Stimulated activated CD8-positive, alpha-beta memory T cell treated with anti-CD3 and anti-CD28 coated beads, Interleukin-2, amount 100 ng/mL, for 48 hours (primary cell): ENCODE results near the gene CFAP74.
"Not testable (repeated sequence)": the region's sequence is repeated elsewhere in the genome, so short reads cannot be mapped to it uniquely, and the experiment has no call there.

Experiments
- DNase-seq, 2 donors: peaks; one replicate each; pipeline ENCODE4 v3.0.0-alpha.2; 2020; ENCODE audit warnings: low read depth in 2 of 2

The CFAP74 gene

DNA sequence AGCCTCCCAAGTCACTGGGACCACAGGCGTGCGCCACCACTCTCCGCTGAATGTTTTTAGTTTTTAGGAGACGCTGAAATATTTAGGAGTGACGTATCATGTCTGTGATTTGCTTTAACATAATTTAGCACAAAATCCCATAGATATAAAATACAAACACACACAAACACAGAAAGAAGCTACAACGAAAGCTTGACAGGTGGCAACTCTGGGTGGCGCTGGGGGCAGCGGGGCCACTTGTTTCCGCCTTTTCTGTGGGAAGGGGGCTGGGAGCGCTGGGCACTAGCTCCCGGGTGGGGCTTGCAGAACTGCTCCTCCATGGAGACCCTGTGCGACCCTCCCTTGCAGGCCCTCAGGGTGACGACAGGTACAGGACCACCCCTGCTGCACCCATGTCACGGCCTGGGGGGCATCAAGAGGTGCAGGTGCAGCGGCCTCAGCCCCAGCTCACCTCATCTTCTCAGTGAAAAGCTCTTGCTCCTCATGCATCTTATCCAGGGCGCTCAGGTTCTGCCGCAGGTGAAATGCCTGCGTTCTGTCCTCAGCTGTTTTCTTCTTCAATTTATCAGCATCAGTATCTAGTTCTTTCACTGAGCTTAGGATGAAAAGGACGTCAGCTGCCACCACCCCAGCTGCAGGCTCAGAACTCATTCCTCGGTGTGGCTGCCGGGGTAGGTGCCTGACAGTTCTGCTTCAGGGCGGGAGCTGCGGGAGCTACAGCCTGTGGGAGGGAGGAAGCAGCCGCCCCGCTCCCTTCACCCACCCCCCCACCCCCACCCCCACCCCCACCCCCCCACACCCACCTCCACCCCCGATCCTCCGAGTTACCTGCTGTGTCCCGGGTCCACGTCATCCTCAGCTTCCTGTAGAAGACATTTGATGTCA lies 15.3 kb downstream of the CFAP74 start:
- DNase-seq = no peak

GRCh38 chr1:1987142-1987510 lies 16.5 kb downstream of the CFAP74 start:
- DNase-seq = no peak

- no peak for DNase-seq
These were observed 17.0 kb downstream of the CFAP74 start for GRCh38 chr1:1986451-1987141.

- no peak for DNase-seq
These were observed 18.1 kb downstream of the CFAP74 start for GRCh38 chr1:1985375-1986050.

- no peak for DNase-seq
These were observed 19.0 kb downstream of the CFAP74 start for GRCh38 chr1:1984560-1985070.

- no peak for DNase-seq
These were observed 21.0 kb downstream of the CFAP74 start for GRCh38 chr1:1982379-1983232.

- not testable (repeated sequence) for DNase-seq
These were observed 21.8 kb downstream of the CFAP74 start for GRCh38 chr1:1981631-1982327.

- DNase-seq = no peak
These were observed 22.5 kb downstream of the CFAP74 start for GRCh38 chr1:1981142-1981500.

- no peak for DNase-seq
These were observed 23.0 kb downstream of the CFAP74 start for GRCh38 chr1:1980467-1981141.

GRCh38 chr1:1979482-1980165 lies 24.0 kb downstream of the CFAP74 start:
- no peak for DNase-seq

DNA sequence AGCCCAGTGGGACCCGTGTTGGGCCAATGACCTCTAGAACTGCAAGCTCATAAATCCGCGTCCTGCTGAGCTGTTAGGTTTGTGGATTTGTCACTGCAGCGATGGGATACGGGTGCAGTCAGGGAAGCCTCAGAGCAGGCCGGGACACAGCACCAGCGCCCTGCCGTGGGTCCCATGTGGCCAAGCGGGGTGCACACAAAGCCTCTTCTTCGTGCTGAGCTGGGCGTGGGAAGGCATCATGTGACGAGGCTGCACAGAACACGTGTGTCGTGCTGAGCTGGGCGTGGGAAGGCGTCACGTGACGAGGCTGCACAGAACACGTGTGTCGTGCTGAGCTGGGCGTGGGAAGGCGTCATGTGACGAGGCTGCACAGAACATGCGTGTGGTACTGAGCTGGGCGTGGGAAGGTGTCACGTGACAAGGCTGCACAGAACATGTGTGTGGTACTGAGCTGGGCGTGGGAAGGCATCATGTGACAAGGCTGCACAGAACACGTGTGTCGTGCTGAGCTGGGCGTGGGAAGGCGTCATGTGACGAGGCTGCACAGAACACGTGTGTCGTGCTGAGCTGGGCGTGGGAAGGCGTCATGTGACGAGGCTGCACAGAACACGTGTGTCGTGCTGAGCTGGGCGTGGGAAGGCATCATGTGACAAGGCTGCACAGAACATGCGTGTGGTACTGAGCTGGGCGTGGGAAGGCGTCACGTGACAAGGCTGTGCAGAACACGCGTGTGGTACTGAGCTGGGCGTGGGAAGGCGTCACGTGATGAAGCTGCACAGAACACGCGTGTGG lies 24.7 kb downstream of the CFAP74 start:
- DNase-seq = not testable (repeated sequence)

DNA sequence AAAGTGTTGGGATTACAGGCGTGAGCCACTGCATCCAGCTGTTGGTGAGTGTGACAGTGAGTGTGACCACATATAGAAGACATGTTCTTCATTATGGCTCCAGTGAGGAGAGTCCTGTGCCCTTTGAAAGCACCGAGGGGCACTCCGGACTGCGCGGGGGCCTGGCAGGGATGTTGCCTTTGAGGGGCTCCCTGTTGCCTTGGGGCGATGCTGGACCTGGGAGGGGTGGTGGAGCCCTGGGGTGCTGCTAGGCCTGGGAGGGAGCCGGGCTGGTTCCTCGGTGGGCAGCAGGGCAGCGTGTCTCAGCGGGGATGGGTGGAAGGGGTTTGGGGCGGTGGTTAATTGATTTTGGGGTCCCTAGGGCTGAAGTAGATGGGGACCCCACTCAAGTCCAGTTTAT lies 25.5 kb downstream of the CFAP74 start:
- DNase-seq = no peak

GRCh38 chr1:1976031-1976430 lies 27.6 kb downstream of the CFAP74 start:
- no peak for DNase-seq

DNA sequence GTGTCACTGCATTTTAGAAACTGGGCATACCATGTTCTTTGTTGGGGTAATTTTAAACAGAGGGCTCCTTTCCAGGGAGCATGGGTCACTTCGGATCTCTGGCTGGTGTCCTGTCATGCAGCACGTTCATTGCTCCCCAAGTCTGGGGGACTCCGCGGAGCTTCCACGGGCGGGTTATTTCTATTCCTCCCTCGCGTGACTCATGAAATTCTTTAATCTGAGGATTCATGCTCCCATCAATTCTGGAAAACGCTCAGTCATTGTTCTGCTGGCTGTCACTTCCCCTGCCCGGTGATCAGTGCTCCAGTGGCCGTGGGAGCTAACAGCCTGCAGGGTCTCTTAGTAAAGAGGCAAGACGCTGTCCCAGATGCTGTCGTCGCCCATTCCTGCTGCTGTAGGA lies 28.1 kb downstream of the CFAP74 start:
- DNase-seq = no peak

- no peak for DNase-seq
These were observed 28.8 kb downstream of the CFAP74 start for GRCh38 chr1:1974834-1975233.

DNA sequence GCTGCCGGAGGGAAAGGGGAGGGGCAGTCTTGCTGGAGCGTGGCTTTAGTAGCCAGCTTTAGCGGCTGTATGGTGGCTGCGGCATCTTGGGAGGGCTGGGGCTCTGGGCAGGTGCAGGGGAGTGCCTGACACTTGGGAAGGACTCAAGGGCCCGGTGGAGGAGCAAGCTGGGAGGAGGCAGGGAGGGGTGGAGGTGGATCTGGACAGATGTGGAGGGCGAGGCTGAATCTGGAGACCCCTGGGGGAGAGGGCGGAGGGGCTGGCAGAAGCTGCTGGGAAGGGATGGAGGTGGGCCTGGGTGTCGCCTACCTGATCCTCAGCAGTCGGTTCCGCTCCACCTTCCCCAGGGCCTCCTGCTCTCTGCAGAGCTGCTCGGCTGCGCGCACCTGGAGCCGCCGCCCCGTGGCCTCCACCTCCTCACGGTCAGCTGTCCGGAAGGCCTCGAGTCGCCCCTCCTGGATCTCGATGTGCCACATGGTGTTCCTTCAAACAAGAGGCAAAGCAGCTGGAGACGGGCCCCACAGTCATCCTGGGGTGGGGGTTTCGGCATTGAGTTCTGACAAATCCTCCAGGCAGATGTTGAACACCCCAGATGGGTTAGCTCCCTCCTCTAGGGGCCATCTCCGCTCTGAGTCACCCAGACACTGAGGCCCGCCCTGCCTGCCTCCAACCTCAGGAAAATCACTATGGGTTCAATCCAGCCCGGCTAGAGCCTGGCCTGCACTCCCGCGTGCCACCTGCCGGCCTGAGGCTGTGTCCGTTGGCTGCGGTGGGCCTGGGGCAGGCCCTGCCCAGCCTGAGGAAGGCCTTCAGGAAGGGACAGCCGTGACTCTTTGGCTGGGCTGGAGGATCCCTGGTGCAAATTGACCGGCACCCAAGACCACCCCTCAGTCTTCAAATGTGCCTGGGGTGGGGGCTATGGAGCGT lies 29.6 kb downstream of the CFAP74 start:
- no peak for DNase-seq

DNA sequence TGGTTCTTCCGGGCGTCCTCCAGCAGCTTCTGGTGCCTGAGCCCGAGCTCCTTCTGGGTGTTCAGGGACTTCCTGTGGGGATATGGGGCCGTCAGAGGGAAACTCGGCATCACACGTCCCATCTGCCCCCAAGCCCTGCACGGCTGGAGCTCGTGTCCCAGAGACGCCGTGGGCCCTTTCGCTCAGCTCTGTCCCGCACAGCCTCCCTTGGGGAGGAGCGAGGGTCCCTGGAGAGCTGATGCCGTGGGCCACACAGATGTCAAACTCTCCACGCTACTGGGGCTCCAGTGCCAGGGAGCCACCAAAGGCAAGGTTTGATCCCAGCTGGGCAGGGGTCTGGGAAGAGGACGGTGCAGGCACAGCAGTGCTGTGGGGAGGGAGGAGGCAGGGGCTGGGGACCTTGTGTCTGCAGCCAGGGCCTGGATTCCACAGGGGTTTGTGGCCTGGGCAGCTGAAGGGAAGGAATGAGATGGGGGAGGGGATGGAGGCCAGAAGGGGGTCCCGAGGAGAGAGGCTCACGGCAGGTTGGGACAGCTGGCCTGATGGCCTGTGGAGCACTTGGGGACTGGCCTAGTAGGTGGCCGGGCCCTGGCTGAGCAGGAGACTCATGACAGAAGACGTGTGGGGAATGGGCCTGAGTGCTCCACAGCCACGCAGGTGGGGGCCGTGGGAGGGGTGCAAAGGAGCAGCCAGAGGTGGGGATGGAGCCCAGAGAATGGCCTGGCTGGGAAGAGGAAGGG lies 30.4 kb downstream of the CFAP74 start:
- DNase-seq = no peak
